Measurements from ENCODE around the gene C10orf71.

C10orf71 gene

DNA sequence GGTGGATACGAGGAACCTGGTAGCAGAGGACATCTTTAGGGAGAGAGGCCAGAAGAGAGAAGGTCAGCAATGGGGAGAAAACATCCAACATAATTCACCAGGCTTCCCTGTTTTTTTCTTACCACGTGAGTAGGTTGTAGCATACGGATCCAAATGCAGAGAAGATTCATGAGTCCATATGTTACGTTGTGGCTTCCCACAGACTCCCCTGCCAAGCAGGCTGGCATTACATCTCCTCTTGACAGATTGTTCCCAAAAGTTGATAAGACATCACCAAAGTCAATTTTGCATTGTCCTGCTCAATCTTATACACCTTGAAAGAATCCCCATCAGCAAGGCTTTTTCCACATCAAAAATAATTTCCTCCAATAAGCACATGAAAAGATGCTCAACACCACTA lies 57.2 kb downstream of the C10orf71 start:
- TF ChIP-seq, protein P1, sequence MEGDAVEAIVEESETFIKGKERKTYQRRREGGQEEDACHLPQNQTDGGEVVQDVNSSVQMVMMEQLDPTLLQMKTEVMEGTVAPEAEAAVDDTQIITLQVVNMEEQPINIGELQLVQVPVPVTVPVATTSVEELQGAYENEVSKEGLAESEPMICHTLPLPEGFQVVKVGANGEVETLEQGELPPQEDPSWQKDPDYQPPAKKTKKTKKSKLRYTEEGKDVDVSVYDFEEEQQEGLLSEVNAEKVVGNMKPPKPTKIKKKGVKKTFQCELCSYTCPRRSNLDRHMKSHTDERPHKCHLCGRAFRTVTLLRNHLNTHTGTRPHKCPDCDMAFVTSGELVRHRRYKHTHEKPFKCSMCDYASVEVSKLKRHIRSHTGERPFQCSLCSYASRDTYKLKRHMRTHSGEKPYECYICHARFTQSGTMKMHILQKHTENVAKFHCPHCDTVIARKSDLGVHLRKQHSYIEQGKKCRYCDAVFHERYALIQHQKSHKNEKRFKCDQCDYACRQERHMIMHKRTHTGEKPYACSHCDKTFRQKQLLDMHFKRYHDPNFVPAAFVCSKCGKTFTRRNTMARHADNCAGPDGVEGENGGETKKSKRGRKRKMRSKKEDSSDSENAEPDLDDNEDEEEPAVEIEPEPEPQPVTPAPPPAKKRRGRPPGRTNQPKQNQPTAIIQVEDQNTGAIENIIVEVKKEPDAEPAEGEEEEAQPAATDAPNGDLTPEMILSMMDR (IDR thresholded peaks at IDR 0.05) = no peak
- Histone ChIP-seq H3K4me3 (no peak overlapping the region), H3K27ac (no peak overlapping the region)
- DNase-seq (ENCODE audit: low spot score) = no peak

DNA sequence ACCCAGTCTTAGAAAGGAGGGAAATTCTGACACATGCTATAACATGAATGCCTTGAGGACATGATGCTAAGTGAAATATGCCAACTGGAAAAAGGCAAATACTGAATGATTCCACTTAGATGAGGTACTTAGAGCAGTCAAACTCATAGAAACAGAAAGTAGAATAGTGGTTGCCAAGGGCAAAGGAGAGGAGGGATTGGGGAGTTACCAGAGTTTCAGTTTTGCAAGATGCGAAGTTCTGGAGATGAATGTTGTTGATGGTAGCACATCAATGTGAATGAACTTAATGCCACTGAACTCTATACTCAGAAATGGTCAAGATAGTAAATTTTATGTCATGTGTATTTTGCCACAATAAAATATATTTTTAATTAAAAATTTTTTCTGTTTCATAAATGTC lies 58.0 kb downstream of the C10orf71 start:
- Histone ChIP-seq H3K4me3 (no peak overlapping the region), H3K27ac (no peak overlapping the region)
- no peak for DNase-seq (ENCODE audit: low spot score)
- TF ChIP-seq, protein P1 (IDR thresholded peaks at IDR 0.05) = no peak

DNA sequence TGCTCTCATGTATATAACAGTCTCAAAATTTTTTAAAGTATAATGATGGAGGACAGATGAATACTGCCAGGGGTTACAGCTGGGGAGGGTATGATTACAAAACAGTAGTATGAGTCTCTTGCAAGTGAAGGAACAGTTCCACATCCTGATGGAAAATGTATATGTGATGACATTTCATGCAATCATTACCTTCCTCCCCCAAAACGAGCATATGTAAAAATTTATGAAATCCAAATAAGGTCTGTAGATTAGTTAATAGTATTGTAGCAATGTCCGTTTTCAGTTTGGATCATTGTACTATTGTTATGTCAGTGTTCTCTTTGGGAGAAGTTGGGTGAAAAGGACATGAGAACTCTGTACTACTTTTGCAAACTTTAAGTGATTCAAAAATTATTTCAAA lies 58.9 kb downstream of the C10orf71 start:
- TF ChIP-seq, protein P1 (IDR thresholded peaks at IDR 0.05) = no peak
- no peak overlapping the region for H3K4me3 ChIP-seq
- H3K27ac ChIP-seq = no peak overlapping the region
- DNase-seq (ENCODE audit: low spot score) = no peak

DNA sequence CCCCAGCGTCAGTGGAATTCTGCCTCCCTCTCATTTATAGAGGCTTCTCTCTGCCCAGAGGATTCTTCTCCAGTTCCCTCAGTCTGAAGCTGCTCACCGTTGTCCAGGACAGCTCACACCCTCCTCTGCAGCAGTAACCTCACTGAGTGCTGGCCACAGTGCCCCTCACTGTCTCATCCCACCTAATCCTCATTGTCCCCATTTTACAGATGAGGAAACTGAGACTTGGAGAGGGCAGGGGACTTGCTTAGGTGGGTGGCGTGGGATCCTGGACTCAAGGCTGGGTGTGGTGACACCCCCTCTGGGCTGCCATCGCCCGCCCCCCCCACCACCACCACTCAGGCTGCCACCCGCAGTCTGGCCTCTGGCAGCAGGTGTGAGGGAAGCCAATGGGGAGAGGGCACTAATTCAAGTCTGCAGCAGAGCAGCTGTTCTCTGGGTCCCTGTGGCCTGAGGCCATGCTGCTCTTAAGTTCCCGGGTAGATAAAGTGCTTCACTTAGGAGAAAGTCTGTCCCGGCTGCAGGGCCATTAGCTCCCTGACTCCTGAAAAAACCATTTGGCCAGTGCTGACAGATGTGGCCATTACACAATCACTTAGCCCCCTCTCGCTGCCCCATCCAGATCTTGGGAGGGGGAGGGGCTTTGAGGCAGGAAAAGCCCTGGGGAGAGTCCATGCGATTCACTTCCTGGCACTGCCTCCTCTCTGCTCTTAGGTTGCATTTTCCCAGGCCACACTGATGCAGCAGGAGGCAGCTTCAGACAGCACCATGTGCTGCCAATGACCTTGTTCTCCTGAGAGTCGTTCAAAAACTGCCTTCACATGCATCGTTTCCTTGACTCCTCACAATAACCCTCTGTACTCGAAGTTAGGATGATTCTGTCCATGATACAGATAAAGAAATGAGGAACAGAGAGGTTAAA lies 60.6 kb downstream of the C10orf71 start:
- TF ChIP-seq, protein P1 (IDR thresholded peaks at IDR 0.05) = no peak

DNA sequence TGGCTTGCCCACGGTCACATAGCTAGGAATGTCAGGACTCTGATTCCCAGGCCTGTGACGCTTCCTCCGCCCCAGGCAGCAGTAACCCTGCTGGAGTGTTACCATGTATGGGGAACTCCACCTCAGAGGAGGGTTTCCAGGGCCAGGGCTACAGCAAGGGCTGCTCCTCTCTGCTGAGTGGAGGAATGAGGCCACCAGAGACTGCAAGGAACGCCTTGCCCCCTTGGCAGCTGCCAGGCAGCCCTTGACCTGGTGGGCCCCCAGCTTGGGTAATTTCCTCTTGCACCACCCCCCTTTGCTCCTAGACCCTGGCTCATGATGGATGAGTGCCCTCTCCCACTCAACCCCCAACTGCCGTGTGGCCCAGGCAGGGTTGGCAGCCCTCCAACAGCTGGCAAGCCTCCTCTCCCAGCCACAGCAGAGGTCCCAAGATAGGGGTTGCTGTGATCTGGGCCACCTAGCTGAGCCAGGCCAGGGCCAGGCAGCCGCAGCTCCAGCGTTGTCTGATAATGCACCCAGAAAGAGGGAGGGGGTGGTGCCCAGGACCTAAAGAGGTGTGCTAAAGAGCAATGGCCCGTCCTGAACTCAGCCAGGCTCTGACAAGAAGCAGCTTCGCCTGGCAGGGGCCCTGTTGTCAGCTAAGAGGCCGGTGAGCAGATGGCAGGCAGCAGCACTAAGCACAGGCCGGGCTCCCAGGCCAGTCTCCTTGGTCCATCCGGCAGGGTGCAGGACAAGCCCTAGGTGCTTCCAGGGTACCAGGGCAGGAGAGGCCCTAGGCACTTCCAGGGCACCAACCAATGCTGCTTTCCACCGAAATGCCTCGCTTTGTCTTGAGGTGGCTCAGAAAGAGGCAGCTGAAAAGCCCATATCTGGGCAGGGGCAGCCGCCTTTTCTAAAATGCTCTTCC lies 61.6 kb downstream of the C10orf71 start:
- peak overlapping the region in 1 of 2 donors; percentile 30 for H3K27ac ChIP-seq
- TF ChIP-seq, protein P1 (IDR thresholded peaks at IDR 0.05) = no peak
- no peak for DNase-seq (ENCODE audit: low spot score)
- no peak overlapping the region for H3K4me3 ChIP-seq

More for the DNA sequence above, 60.6 kb downstream of the C10orf71 start:
- no peak overlapping the region for H3K4me3 ChIP-seq
- H3K27ac ChIP-seq = peak overlapping the region in 1 of 2 donors; percentile 30
- no peak for DNase-seq (ENCODE audit: low spot score)

DNA sequence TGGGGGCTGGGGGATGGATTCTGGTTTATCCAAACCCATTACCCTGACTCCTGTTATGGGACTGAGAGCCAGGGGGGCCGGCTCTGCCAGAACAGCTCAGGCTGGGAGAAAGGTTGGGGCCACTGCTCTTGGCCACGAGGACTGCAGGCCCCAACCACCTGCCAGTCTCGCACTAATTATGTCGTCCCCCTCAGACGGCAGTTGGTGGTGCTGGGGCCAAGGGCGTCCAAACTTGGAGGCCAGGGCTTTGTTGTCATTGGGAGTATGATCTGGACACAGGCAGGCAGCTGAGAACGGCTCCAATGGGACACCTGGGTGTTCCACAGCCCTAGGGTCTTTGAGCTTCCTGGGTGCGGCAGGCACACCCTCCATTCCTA lies 62.2 kb downstream of the C10orf71 start:
- TF ChIP-seq, protein P1 (IDR thresholded peaks at IDR 0.05) = no peak
- DNase-seq (ENCODE audit: low spot score) = no peak
- Histone ChIP-seq H3K4me3 (no peak overlapping the region), H3K27ac (no peak overlapping the region)

Measured in coronary artery (tissue), 2 donors.